A673 (cell line): ENCODE measurements around the gene VWA2. TPM values are rescaled to one million over a fixed set of nuclear protein-coding genes. Genes with fewer than 3 reads are reported as not detected.

Experiments used
- BruUV-seq: library from RNA; stranded (reverse); fragments of 400-500 nt; replicated peaks from 2 replicates; lab custom pipeline; 2021; lab: Mats Ljungman, UMichigan
- CTCF ChIA-PET: fragments of 300-600 bp; sonication (Branson Sonifier 250); formaldehyde crosslinking; loops from one replicate; lab custom pipeline; 2022; ENCODE audit warnings: antibody characterized with exemption; lab: Charles Lee
- POLR2A ChIA-PET: fragments of 300-600 bp; sonication (Branson Sonifier 250); formaldehyde crosslinking; loops from one replicate; lab custom pipeline; 2022; ENCODE audit warnings: antibody characterized with exemption; ENCODE audit not compliant: low non-redundant PET; lab: Charles Lee
- DNase-seq: peaks from one replicate; pipeline ENCODE4 v3.0.0-alpha.2; 2015; ENCODE audit warnings: low spot score
- H3K27ac ChIP-seq: fragments of 200-600 bp; sonication (generic); 2 replicates; pipeline ENCODE4 v1.5.1; 2016; ENCODE audit warnings: mixed run types, low read depth, mild to moderate bottlenecking, mixed read lengths, antibody characterized with exemption, low read length; ENCODE audit not compliant: poor library complexity, severe bottlenecking
- H3K27me3 ChIP-seq: fragments of 200-600 bp; sonication (generic); replicated peaks from 2 replicates; pipeline ENCODE4 v1.6.1; 2017; ENCODE audit warnings: mixed run types, low read depth, mild to moderate bottlenecking, mixed read lengths, antibody characterized with exemption, low read length; ENCODE audit not compliant: insufficient read depth, poor library complexity
- H3K36me3 ChIP-seq: fragments of 200-600 bp; sonication (generic); 2 replicates; pipeline ENCODE4 v1.6.1; 2016; ENCODE audit warnings: mixed run types, mild to moderate bottlenecking, mixed read lengths, antibody characterized with exemption, low read length; ENCODE audit not compliant: insufficient read depth, poor library complexity, severe bottlenecking
- H3K4me1 ChIP-seq: fragments of 200-600 bp; sonication (generic); 2 replicates; pipeline ENCODE4 v1.6.1; 2017; ENCODE audit warnings: mixed run types, mild to moderate bottlenecking, mixed read lengths, antibody characterized with exemption, low read length; ENCODE audit not compliant: insufficient read depth, poor library complexity, severe bottlenecking
- H3K4me3 ChIP-seq: fragments of 200-600 bp; sonication (generic); 2 replicates; pipeline ENCODE4 v1.5.1; 2016; ENCODE audit warnings: low read depth, mixed run types, mild to moderate bottlenecking, mixed read lengths, low read length; ENCODE audit not compliant: poor library complexity, severe bottlenecking
- H3K9me3 ChIP-seq: fragments of 200-600 bp; sonication (generic); 2 replicates; pipeline ENCODE4 v1.6.1; 2016; ENCODE audit warnings: mixed run types, low read depth, mild to moderate bottlenecking, mixed read lengths, antibody characterized with exemption, low read length; ENCODE audit not compliant: poor library complexity, severe bottlenecking
- EZH2 ChIP-seq: fragments of 200-600 bp; sonication (generic); IDR thresholded peaks from 2 replicates; pipeline ENCODE4 v1.6.1; 2017; ENCODE audit warnings: borderline replicate concordance, low read depth, mild to moderate bottlenecking, mixed read lengths, antibody characterized with exemption, low read length; ENCODE audit not compliant: poor library complexity, severe bottlenecking
- intact Hi-C: fragments of 100-400 bp; cut with micrococcal nuclease; formaldehyde crosslinking; loops from one replicate; pipeline ENCODE4 v1.10.0; 2022; ENCODE audit not compliant: unreplicated experiment
- total RNA-seq: library from RNA; stranded (reverse); gene quantifications from 2 replicates; pipeline ENCODE4 v1.2.3, GENCODE V29; 2021
- TF ChIP-seq, protein P1 (sequence below): fragments of 300-800, 200-600 bp; sonication (generic); conservative IDR thresholded peaks from 2 replicates; pipeline ENCODE4 v1.5.1; 2017; ENCODE audit warnings: low read depth, mild to moderate bottlenecking, antibody characterized with exemption, low read length, moderate library complexity, mixed read lengths

Gene VWA2
- total RNA-seq, 1 experiment from 2014 or later: not detected

DNA sequence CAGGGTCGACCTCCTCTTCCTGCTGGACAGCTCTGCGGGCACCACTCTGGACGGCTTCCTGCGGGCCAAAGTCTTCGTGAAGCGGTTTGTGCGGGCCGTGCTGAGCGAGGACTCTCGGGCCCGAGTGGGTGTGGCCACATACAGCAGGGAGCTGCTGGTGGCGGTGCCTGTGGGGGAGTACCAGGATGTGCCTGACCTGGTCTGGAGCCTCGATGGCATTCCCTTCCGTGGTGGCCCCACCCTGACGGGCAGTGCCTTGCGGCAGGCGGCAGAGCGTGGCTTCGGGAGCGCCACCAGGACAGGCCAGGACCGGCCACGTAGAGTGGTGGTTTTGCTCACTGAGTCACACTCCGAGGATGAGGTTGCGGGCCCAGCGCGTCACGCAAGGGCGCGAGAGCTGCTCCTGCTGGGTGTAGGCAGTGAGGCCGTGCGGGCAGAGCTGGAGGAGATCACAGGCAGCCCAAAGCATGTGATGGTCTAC lies 46.9 kb downstream of the VWA2 start:
- ChIA-PET POLR2A (no interaction called here), CTCF (no interaction called here)
- no TSS peak for BruUV-seq
- no peak for DNase-seq
- Histone ChIP-seq H3K4me3 (no peak overlapping the region), H3K4me1 (no peaks in the 10 kb centered on the region), H3K27ac (no peak overlapping the region), H3K9me3 (no peaks in the 10 kb centered on the region), H3K36me3 (no peaks in the 10 kb centered on the region), H3K27me3 (no peaks in the 10 kb centered on the region)
- intact Hi-C loops: no loop called here
- TF ChIP-seq, protein P1, sequence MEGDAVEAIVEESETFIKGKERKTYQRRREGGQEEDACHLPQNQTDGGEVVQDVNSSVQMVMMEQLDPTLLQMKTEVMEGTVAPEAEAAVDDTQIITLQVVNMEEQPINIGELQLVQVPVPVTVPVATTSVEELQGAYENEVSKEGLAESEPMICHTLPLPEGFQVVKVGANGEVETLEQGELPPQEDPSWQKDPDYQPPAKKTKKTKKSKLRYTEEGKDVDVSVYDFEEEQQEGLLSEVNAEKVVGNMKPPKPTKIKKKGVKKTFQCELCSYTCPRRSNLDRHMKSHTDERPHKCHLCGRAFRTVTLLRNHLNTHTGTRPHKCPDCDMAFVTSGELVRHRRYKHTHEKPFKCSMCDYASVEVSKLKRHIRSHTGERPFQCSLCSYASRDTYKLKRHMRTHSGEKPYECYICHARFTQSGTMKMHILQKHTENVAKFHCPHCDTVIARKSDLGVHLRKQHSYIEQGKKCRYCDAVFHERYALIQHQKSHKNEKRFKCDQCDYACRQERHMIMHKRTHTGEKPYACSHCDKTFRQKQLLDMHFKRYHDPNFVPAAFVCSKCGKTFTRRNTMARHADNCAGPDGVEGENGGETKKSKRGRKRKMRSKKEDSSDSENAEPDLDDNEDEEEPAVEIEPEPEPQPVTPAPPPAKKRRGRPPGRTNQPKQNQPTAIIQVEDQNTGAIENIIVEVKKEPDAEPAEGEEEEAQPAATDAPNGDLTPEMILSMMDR: no peak
- TF ChIP-seq EZH2: no peak

DNA sequence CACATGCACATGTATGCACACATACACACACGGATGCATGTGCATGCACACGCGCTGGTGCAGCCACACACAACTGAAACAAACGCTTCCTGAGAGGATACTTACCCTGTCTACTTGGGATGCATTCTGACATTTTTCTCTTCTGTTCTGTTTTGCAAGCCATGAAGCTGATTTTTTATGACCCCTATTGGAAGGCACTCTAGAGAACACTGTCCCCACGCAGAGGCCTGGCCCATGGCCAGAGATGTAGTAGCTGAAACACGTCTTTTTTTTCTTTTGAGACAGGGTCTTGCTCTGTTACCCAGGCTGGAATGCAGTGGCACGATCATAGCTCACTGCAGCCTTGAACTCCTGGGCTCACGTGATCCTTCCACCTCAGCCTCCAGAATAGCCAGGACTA lies 47.9 kb downstream of the VWA2 start:
- no peak for TF ChIP-seq EZH2
- TF ChIP-seq, protein P1: no peak
- Histone ChIP-seq H3K36me3 (no peaks in the 10 kb centered on the region), H3K27ac (no peak overlapping the region), H3K27me3 (no peaks in the 10 kb centered on the region), H3K4me3 (no peak overlapping the region), H3K4me1 (no peaks in the 10 kb centered on the region), H3K9me3 (no peaks in the 10 kb centered on the region)
- intact Hi-C loops: no loop called here
- ChIA-PET POLR2A (no interaction called here), CTCF (no interaction called here)
- no TSS peak for BruUV-seq
- DNase-seq: no peak

DNA sequence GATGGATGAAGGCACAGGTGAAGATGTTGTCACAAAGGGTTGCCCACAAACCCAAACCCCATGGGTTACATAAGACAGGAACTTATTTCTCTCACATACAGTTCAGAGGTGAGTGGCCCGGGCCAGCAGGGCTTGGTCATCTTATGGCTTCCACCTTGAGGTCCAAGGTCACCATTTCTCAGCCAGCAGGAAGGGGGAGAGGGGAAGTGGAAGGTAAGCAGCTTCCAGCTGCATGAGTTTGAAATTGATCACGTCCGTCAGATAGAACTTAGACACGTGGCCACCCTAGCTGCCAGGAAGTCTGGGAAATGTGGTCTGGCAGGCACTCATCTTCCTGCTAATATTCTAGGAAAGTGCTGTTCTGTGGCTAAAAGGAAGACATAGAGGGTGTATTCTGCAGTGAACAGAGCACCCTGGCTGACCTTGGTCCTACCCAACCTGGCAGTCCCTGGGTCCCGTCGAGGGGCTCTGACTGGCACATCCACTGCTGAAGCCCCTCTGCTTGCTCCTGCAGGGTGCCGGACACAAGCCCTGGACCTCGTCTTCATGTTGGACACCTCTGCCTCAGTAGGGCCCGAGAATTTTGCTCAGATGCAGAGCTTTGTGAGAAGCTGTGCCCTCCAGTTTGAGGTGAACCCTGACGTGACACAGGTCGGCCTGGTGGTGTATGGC lies 49.5 kb downstream of the VWA2 start:
- Histone ChIP-seq H3K36me3 (no peaks in the 10 kb centered on the region), H3K9me3 (no peaks in the 10 kb centered on the region), H3K4me1 (no peaks in the 10 kb centered on the region), H3K4me3 (no peak overlapping the region), H3K27me3 (no peaks in the 10 kb centered on the region), H3K27ac (no peak overlapping the region)
- intact Hi-C loops: no loop called here
- no TSS peak for BruUV-seq
- TF ChIP-seq EZH2: no peak
- TF ChIP-seq, protein P1: no peak
- DNase-seq: no peak
- CTCF ChIA-PET: no interaction called here
- POLR2A ChIA-PET: no interaction called here
